ENCODE results near the gene MSLN. TPM values are rescaled to one million over a fixed set of nuclear protein-coding genes. Genes with fewer than 3 reads are reported as not detected.

MSLN gene
- total RNA-seq, 1 donor = under 0.01 TPM

DNA sequence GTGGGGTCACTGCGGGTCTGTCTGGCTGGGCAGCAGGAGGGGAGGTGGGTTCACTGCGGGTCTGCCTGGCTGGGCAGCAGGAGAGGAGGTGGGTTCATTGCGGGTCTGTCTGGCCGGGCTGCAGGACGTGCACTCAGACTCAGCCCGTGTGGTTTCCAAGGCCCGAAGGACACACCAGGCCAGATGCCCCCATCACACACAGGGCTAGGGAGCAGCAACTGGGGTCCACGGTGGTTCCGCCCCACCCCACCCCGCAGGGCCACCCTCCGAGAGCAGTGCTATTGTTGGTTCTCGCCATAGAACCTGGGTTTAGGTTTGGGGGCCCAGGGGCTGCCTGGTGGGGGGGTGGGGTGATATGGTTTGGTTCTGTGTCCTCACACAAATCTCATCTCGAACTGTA is 13.9 kb upstream of the MSLN start:
- DNase-seq (ENCODE audit: insufficient read length, low spot score, missing footprints) = no peak
- H3K36me3 ChIP-seq (ENCODE audit: insufficient read depth, low read length) = no peaks in the 10 kb centered on the region
- no peaks in the 10 kb centered on the region for H4K20me1 ChIP-seq (ENCODE audit: insufficient read depth, low read length)
- no peak overlapping the region for H2AFZ ChIP-seq (ENCODE audit: low read length)
- H3K27me3 ChIP-seq (ENCODE audit: insufficient read depth, low read length) = peaks cover 8% of the 10 kb centered on the region
- H3K4me3 ChIP-seq (ENCODE audit: insufficient read depth, low read length) = no peak overlapping the region
- no peaks in the 10 kb centered on the region for H3K4me1 ChIP-seq (ENCODE audit: insufficient read depth, low read length)
- TF ChIP-seq, protein P1, sequence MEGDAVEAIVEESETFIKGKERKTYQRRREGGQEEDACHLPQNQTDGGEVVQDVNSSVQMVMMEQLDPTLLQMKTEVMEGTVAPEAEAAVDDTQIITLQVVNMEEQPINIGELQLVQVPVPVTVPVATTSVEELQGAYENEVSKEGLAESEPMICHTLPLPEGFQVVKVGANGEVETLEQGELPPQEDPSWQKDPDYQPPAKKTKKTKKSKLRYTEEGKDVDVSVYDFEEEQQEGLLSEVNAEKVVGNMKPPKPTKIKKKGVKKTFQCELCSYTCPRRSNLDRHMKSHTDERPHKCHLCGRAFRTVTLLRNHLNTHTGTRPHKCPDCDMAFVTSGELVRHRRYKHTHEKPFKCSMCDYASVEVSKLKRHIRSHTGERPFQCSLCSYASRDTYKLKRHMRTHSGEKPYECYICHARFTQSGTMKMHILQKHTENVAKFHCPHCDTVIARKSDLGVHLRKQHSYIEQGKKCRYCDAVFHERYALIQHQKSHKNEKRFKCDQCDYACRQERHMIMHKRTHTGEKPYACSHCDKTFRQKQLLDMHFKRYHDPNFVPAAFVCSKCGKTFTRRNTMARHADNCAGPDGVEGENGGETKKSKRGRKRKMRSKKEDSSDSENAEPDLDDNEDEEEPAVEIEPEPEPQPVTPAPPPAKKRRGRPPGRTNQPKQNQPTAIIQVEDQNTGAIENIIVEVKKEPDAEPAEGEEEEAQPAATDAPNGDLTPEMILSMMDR (IDR thresholded peaks at IDR 0.05; ENCODE audit: extremely low read depth, low read depth, low read length) = no peak
- no peaks in the 10 kb centered on the region for H3K9me3 ChIP-seq (ENCODE audit: low read depth, low read length)
- no peak overlapping the region for H3K4me2 ChIP-seq (ENCODE audit: insufficient read depth, low read length)
- H3K79me2 ChIP-seq (ENCODE audit: insufficient read depth, low read length) = no peaks in the 10 kb centered on the region
- H3K27ac ChIP-seq (ENCODE audit: low read depth, low read length) = no peak overlapping the region

DNA sequence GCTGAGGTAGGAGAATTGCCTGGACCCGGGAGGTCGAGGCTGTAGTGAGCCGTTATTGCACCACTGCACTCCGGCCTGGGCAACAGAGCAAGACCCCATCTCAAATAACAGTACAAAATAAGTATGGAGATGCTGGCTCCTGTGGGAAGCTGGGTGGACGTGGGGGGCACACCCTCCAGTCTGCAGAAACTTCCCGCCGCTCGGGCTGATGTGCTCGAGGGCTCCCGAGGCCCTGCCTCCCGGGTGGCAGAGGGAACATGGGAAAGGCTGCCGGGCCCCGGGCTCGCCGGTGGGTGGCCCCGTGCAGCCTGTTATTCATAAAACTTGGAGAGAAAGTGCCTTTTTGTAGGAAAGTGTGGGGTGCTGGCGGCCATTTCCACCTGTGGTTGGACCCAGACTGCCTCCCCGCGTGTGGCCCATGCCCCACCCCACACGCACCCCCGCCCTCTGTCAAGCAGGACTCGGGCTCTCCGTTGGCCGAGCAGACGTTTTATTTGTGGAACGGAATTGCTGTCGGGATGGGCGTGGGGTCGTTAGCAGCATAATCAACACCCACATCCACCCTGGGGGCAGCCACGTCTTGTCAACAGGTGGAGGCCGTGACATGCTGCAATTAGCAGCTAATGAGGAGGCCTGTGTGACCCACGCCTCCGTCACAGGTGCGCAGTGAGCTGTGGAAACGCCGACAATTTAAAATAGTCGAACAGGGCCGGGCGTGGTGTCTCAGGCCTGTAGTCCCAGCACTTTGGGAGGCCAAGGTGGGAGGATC is 12.4 kb upstream of the MSLN start:
- H3K9me3 ChIP-seq (ENCODE audit: low read depth, low read length) = no peaks in the 10 kb centered on the region
- H3K27me3 ChIP-seq (ENCODE audit: insufficient read depth, low read length) = peaks cover 12% of the 10 kb centered on the region
- TF ChIP-seq, protein P1 (IDR thresholded peaks at IDR 0.05; ENCODE audit: extremely low read depth, low read depth, low read length) = no peak
- H3K4me3 ChIP-seq (ENCODE audit: insufficient read depth, low read length) = no peak overlapping the region
- H3K79me2 ChIP-seq (ENCODE audit: insufficient read depth, low read length) = no peaks in the 10 kb centered on the region
- H4K20me1 ChIP-seq (ENCODE audit: insufficient read depth, low read length) = no peaks in the 10 kb centered on the region
- H3K36me3 ChIP-seq (ENCODE audit: insufficient read depth, low read length) = no peaks in the 10 kb centered on the region
- H3K27ac ChIP-seq (ENCODE audit: low read depth, low read length) = no peak overlapping the region
- DNase-seq (ENCODE audit: insufficient read length, low spot score, missing footprints) = no peak
- H3K4me2 ChIP-seq (ENCODE audit: insufficient read depth, low read length) = no peak overlapping the region
- H3K4me1 ChIP-seq (ENCODE audit: insufficient read depth, low read length) = no peaks in the 10 kb centered on the region
- no peak overlapping the region for H2AFZ ChIP-seq (ENCODE audit: low read length)

GRCh38 chr16:749010-749409 is 11.5 kb upstream of the MSLN start:
- no peak overlapping the region for H3K27ac ChIP-seq (ENCODE audit: low read depth, low read length)
- no peaks in the 10 kb centered on the region for H3K4me1 ChIP-seq (ENCODE audit: insufficient read depth, low read length)
- H3K4me2 ChIP-seq (ENCODE audit: insufficient read depth, low read length) = peak overlapping the region; percentile 39
- no peaks in the 10 kb centered on the region for H3K9me3 ChIP-seq (ENCODE audit: low read depth, low read length)
- TF ChIP-seq, protein P1 (IDR thresholded peaks at IDR 0.05; ENCODE audit: extremely low read depth, low read depth, low read length) = no peak
- H3K79me2 ChIP-seq (ENCODE audit: insufficient read depth, low read length) = no peaks in the 10 kb centered on the region
- no peak overlapping the region for H3K4me3 ChIP-seq (ENCODE audit: insufficient read depth, low read length)
- no peak overlapping the region for H2AFZ ChIP-seq (ENCODE audit: low read length)
- no peaks in the 10 kb centered on the region for H3K36me3 ChIP-seq (ENCODE audit: insufficient read depth, low read length)
- no peaks in the 10 kb centered on the region for H4K20me1 ChIP-seq (ENCODE audit: insufficient read depth, low read length)
- peak; percentile 97 for DNase-seq (ENCODE audit: insufficient read length, low spot score, missing footprints)
- peaks cover 12% of the 10 kb centered on the region for H3K27me3 ChIP-seq (ENCODE audit: insufficient read depth, low read length)

DNA sequence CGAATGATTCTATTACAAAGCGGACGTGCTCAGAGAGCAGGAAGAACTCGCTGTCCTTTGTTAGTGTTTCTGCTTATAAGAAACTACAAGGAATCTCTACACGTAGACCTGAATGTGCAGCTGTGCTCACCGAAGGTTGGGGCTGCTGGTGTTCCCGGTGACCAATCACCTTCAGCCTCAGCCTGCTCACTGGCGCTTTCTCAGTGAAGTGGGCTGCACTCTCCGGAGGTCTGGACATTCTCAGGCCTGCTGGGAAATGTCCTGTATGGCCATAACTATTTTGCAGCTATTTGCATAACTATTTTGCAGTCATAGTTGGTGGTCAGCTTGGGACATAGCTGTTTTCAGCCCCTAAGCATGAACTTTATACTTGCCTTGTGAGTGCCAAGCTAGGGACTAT is 10.0 kb upstream of the MSLN start:
- H3K27ac ChIP-seq (ENCODE audit: low read depth, low read length) = no peak overlapping the region
- H3K79me2 ChIP-seq (ENCODE audit: insufficient read depth, low read length) = no peaks in the 10 kb centered on the region
- H3K4me2 ChIP-seq (ENCODE audit: insufficient read depth, low read length) = no peak overlapping the region
- H3K4me1 ChIP-seq (ENCODE audit: insufficient read depth, low read length) = no peaks in the 10 kb centered on the region
- H3K36me3 ChIP-seq (ENCODE audit: insufficient read depth, low read length) = no peaks in the 10 kb centered on the region
- TF ChIP-seq, protein P1 (IDR thresholded peaks at IDR 0.05; ENCODE audit: extremely low read depth, low read depth, low read length) = no peak
- no peak overlapping the region for H2AFZ ChIP-seq (ENCODE audit: low read length)
- H3K9me3 ChIP-seq (ENCODE audit: low read depth, low read length) = no peaks in the 10 kb centered on the region
- H3K4me3 ChIP-seq (ENCODE audit: insufficient read depth, low read length) = no peak overlapping the region
- DNase-seq (ENCODE audit: insufficient read length, low spot score, missing footprints) = no peak
- H3K27me3 ChIP-seq (ENCODE audit: insufficient read depth, low read length) = peaks cover 12% of the 10 kb centered on the region
- no peaks in the 10 kb centered on the region for H4K20me1 ChIP-seq (ENCODE audit: insufficient read depth, low read length)

All from osteoblast (primary cell).